Left ventricle myocardium inferior (tissue), 1 donor: Measurements from ENCODE around the gene SLC17A3. TPM values are rescaled to one million over a fixed set of nuclear protein-coding genes. Genes with fewer than 3 reads are reported as not detected.

ENCODE experiments used
- DNase-seq: peaks from one replicate; pipeline ENCODE4 v3.0.0-alpha.2; 2020
- H3K27ac ChIP-seq: fragments of 200-600 bp; replicated peaks from 2 replicates; pipeline ENCODE4 v1.8.0; 2021
- H3K27me3 ChIP-seq: fragments of 200-600 bp; 2 replicates; pipeline ENCODE4 v1.8.0; 2021; ENCODE audit warnings: low read depth
- H3K36me3 ChIP-seq: fragments of 200-600 bp; 2 replicates; pipeline ENCODE4 v1.8.0; 2021
- H3K4me1 ChIP-seq: fragments of 200-600 bp; 2 replicates; pipeline ENCODE4 v1.8.0; 2021
- H3K4me3 ChIP-seq: fragments of 200-600 bp; 2 replicates; pipeline ENCODE4 v1.8.0; 2021; ENCODE audit warnings: mild to moderate bottlenecking, moderate library complexity
- H3K9me3 ChIP-seq: fragments of 200-600 bp; replicated peaks from 2 replicates; pipeline ENCODE4 v1.8.0; 2021
- intact Hi-C: fragments of 100-400 bp; cut with micrococcal nuclease; formaldehyde crosslinking; loops from one replicate; pipeline ENCODE4 v1.11.0; 2022
- long read RNA-seq: library from polyadenylated mRNA; unstranded; transcript quantifications from one replicate; pipeline ENCODE4 v2.0.0, GENCODE V29; 2021
- total RNA-seq: library from RNA; stranded (reverse); fragmentation: NEBNext Ultra II Directional; extraction: Animal tissue kit (Norgen Biotek cat#: 25700); gene quantifications from one replicate; pipeline ENCODE4 v1.2.1, GENCODE V29; 2021
- TF ChIP-seq, protein P1 (sequence below): fragments of 200-600 bp; IDR thresholded peaks from 2 replicates; pipeline ENCODE4 v1.8.0; 2021; ENCODE audit warnings: antibody characterized with exemption, mild to moderate bottlenecking, borderline replicate concordance
- donor health status: DM: no; HTN: yes; CAD: no; lungs with severe emphysema.

The SLC17A3 gene, protein sequence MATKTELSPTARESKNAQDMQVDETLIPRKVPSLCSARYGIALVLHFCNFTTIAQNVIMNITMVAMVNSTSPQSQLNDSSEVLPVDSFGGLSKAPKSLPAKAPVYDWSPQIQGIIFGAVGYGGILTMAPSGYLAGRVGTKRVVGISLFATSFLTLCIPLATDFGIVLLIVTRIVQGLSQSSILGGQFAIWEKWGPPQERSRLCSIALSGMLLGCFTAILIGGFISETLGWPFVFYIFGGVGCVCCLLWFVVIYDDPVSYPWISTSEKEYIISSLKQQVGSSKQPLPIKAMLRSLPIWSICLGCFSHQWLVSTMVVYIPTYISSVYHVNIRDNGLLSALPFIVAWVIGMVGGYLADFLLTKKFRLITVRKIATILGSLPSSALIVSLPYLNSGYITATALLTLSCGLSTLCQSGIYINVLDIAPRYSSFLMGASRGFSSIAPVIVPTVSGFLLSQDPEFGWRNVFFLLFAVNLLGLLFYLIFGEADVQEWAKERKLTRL
- total RNA-seq = not detected
- long read RNA-seq = 0 reads

DNA sequence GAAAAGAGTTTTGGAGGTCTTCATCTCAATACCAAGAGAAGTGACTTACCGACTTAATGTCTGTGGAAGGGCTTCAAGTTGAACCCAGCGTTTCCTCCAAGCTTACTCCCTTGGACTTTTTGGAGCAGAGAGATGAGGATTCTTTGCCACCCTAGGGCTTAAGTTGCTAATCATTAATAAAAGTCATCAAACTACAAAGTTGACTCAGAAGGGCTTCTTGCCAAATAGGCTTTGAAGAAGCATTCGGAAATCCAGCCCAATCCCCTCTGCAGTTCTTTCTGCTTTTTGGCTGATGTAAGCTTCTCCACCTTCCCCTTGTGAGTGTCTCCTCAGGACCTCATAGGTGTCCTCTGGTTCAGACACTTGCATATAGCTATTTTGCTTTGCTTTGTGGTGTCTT is at the start of gene SLC17A3:
Gene SLC17A3 (minus strand): TSS at position 126 of the 400 bp plus-strand sequence. CDS start 5,856 bp downstream, outside the sequence.
- Histone ChIP-seq H3K27me3 (peaks cover 6% of the 10 kb centered on the region), H3K4me3 (no peak within 1 kb of the TSS), H3K9me3 (no peaks in the 10 kb centered on the region), H3K27ac (no peak within 1 kb of the TSS), H3K4me1 (no peaks in the 10 kb centered on the region), H3K36me3 (no peaks in the 10 kb centered on the region)
- intact Hi-C loops = no loop called here
- TF ChIP-seq, protein P1, sequence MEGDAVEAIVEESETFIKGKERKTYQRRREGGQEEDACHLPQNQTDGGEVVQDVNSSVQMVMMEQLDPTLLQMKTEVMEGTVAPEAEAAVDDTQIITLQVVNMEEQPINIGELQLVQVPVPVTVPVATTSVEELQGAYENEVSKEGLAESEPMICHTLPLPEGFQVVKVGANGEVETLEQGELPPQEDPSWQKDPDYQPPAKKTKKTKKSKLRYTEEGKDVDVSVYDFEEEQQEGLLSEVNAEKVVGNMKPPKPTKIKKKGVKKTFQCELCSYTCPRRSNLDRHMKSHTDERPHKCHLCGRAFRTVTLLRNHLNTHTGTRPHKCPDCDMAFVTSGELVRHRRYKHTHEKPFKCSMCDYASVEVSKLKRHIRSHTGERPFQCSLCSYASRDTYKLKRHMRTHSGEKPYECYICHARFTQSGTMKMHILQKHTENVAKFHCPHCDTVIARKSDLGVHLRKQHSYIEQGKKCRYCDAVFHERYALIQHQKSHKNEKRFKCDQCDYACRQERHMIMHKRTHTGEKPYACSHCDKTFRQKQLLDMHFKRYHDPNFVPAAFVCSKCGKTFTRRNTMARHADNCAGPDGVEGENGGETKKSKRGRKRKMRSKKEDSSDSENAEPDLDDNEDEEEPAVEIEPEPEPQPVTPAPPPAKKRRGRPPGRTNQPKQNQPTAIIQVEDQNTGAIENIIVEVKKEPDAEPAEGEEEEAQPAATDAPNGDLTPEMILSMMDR = no peak
- DNase-seq = no peak

DNA sequence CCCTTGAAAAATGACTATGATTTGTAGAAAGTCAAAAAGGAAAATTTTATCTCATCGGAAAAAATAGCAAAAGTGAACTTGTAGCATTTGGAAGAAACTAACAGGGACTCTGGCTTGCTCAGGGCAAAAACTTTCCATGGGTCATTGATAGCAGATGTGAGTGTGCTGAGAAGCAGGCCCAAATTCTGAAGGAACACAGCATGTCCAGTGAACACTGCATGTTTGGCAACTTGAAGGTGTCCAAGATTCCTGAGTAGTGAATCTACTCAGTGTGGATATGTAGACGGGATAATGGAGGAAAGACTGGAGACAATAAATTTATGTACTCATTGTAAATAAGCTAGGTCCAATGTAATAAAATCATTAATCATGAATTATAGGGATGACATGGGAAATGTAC is 48.3 kb upstream of the SLC17A3 start:
- DNase-seq = no peak
- intact Hi-C loops = no loop called here
- H3K4me3 ChIP-seq = no peak overlapping the region

DNA sequence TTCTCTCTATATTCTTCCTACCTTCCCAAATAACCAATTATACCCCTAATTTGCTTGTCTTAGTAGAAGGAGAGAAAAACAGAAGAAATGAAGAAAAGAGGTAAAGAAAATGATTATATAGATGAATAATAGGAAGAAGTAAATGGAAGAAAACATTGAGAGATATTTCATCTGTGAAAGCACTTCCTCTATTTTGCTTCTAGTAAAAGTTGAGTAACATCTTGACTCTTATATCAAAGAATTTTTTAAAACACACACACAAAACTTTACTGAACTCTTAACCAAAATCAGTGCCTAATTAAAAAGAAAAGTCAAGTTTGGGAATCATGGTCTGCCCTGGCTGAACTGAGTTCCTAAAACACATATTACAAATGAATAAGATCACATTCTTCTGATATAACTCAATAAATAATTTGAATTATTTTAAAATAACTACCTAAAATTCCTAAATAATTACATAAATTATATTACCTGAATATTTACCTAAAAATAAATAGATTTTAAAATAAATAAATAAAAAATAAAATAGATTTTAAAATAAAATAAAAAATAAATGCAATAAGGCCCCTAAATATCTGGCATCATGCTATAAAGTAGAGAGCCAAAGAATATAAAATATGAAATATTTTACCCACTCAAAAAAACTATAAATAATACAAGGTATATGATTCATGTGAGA is 47.6 kb upstream of the SLC17A3 start:
- H3K27ac ChIP-seq = no peak overlapping the region
- H3K27me3 ChIP-seq = peaks cover 3% of the 10 kb centered on the region
- H3K4me3 ChIP-seq = no peak overlapping the region
- no peaks in the 10 kb centered on the region for H3K4me1 ChIP-seq
- intact Hi-C loops = no loop called here
- no peaks in the 10 kb centered on the region for H3K9me3 ChIP-seq
- H3K36me3 ChIP-seq = no peaks in the 10 kb centered on the region
- DNase-seq = no peak
- TF ChIP-seq, protein P1 = no peak

More for the DNA sequence above, 48.3 kb upstream of the SLC17A3 start:
- TF ChIP-seq, protein P1 = no peak
- Histone ChIP-seq H3K27ac (no peak overlapping the region), H3K4me1 (no peaks in the 10 kb centered on the region), H3K36me3 (no peaks in the 10 kb centered on the region), H3K9me3 (no peaks in the 10 kb centered on the region), H3K27me3 (no peaks in the 10 kb centered on the region)

DNA sequence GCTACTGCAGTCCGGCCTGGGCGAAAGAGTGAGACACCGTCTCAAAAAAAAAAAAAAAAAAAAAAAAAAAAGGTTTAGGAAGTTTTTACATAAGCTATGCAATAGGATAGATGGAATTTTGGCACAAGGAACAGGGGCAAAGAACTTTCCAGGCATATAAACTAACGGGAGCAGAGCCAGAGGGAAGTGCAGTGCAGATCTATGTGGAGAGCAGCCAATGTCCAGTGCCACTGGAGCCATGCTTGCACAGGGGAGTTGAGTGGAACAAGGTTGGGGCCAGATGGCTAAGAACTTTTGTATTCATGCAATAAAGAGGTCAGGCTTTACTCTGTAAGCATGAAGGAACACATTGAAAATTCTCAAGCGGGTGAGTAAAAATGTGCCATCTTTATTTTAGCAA is 45.6 kb upstream of the SLC17A3 start:
- Histone ChIP-seq H3K27ac (no peak overlapping the region), H3K4me3 (no peak overlapping the region), H3K27me3 (peaks cover 15% of the 10 kb centered on the region), H3K36me3 (no peaks in the 10 kb centered on the region), H3K4me1 (no peaks in the 10 kb centered on the region), H3K9me3 (no peaks in the 10 kb centered on the region)
- TF ChIP-seq, protein P1 = no peak
- intact Hi-C loops = no loop called here
- DNase-seq = no peak

DNA sequence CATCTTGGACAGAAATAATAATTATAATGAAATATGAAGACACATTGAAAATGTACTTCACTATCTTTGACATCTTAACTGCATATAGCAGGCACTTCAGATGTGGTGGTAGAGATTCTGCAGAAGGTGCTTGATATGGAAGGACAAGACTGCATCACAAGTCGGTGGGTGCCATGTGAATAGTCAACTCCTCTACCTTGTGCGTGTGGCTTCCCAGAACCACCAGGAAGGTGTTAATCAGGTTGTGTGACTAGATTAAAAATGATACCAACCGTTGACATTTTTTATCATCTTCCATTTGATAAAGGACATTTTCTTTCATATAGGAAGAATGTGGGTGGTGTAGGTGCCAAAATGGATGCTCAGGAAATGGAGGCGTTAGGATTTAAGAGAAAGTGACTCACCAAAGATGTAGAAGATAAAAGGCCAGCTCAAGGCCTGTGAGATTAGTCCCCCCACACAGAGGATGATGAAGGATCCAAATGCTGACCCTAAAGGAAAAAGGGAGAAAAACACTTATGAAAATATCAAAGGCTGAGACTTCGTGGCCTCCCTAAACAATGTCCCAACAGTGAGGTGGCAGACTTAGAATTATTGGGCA is 44.1 kb upstream of the SLC17A3 start:
- Histone ChIP-seq H3K27ac (no peak overlapping the region), H3K4me1 (no peaks in the 10 kb centered on the region), H3K36me3 (no peaks in the 10 kb centered on the region), H3K27me3 (peaks cover 19% of the 10 kb centered on the region), H3K4me3 (no peak overlapping the region), H3K9me3 (no peaks in the 10 kb centered on the region)
- intact Hi-C loops = no loop called here
- no peak for DNase-seq
- TF ChIP-seq, protein P1 = no peak
